ENCODE results near the gene PLCB4. TPM values are rescaled to one million over a fixed set of nuclear protein-coding genes. Genes with fewer than 3 reads are reported as not detected.

Gene PLCB4
- total RNA-seq, 1 experiment from 2014 or later = 10.1 TPM

DNA sequence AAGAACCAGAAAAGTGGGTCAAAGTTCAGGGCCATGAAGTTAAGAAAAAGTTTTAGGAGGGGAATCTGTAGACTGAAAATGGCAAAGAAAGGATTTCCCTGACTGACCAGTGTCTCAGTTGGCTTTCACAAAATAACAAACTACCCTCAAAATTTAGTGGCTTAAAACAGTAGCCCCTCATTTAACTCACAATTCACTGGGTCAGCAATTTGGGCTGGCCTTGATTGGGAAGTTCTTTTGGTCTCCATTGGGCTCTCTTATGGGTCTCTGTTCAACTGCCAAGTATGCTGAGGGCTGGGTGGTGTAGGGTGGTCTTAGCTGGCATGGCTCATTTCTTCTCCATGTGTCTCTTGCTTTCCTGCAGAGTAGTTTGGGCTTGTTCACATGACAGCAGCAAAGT lies 161.5 kb downstream of the PLCB4 start:
- Histone ChIP-seq H3K23me2 (ENCODE audit: insufficient read length, low read depth, low read length, poor library complexity, severe bottlenecking) (no peaks in the 10 kb centered on the region), H4K5ac (ENCODE audit: insufficient read length, low read depth, low read length) (no peak overlapping the region), H2AFZ (ENCODE audit: low read length) (no peak overlapping the region), H3K4me2 (ENCODE audit: insufficient read depth, insufficient read length, low read length) (no peak overlapping the region), H2BK5ac (ENCODE audit: insufficient read length, low read length) (no peak overlapping the region), H3K79me2 (ENCODE audit: insufficient read depth, low read length) (no peaks in the 10 kb centered on the region), H4K8ac (replicated peaks; ENCODE audit: insufficient read length, low read depth, low read length) (no peak overlapping the region), H3K56ac (ENCODE audit: insufficient read length, low read depth, low read length) (no peak overlapping the region), H3K27ac (ENCODE audit: insufficient read length, low read depth, low read length) (no peak overlapping the region), H2BK15ac (ENCODE audit: low read depth, low read length) (no peak overlapping the region), H3K9ac (ENCODE audit: extremely low read depth, insufficient read length, low read length) (no peak overlapping the region), H2BK12ac (ENCODE audit: insufficient read length, low read depth, low read length) (no peak overlapping the region), H3K27me3 (ENCODE audit: insufficient read depth, low read length) (no peaks in the 10 kb centered on the region; the same call in 1 of the 2 replicates), H3K14ac (ENCODE audit: insufficient read depth, low read length) (no peak overlapping the region), H3K18ac (ENCODE audit: insufficient read length, low read depth, low read length) (no peak overlapping the region), H3T11ph (ENCODE audit: low read length) (no peak overlapping the region), H3K23ac (ENCODE audit: insufficient read length, low read depth, low read length) (no peak overlapping the region), H3K4me1 (ENCODE audit: insufficient read depth, low read length) (peaks cover 3% of the 10 kb centered on the region; the same call in 1 of the 2 replicates), H3K79me1 (ENCODE audit: insufficient read depth, low read depth, low read length, poor library complexity, severe bottlenecking) (no peaks in the 10 kb centered on the region), H2AK5ac (ENCODE audit: insufficient read length, low read length) (no peak overlapping the region), H2BK20ac (ENCODE audit: low read depth, low read length, poor library complexity, severe bottlenecking) (no peak overlapping the region), H2BK120ac (ENCODE audit: low read depth, low read length, poor library complexity, severe bottlenecking) (no peak overlapping the region), H4K91ac (ENCODE audit: insufficient read length, low read depth, low read length) (no peak overlapping the region), H3K9me3 (ENCODE audit: control insufficient read depth, low read depth, low read length) (no peaks in the 10 kb centered on the region), H3K4ac (ENCODE audit: low read depth, low read length) (no peak overlapping the region), H4K20me1 (ENCODE audit: control insufficient read depth, insufficient read depth, insufficient read length) (no peaks in the 10 kb centered on the region)
- Mint-ChIP-seq H3K27ac (no peak overlapping the region), H3K4me1 (peaks cover 3 to 7% of the 10 kb centered on the region in 2 experiments; a peak in 3 of 4 replicates), H3K4me3 (no peak overlapping the region), H3K36me3 (ENCODE audit: insufficient read depth in 1 of 3, low read depth in 3 of 3) (peaks cover 0 to 2% (median 0%) of the 10 kb centered on the region in 3 experiments; a peak in 1 of 7 replicates), H3K9me3 (no peaks in the 10 kb centered on the region), H3K27me3 (ENCODE audit: low read depth) (no peaks in the 10 kb centered on the region)
- TF ChIP-seq, protein P1, sequence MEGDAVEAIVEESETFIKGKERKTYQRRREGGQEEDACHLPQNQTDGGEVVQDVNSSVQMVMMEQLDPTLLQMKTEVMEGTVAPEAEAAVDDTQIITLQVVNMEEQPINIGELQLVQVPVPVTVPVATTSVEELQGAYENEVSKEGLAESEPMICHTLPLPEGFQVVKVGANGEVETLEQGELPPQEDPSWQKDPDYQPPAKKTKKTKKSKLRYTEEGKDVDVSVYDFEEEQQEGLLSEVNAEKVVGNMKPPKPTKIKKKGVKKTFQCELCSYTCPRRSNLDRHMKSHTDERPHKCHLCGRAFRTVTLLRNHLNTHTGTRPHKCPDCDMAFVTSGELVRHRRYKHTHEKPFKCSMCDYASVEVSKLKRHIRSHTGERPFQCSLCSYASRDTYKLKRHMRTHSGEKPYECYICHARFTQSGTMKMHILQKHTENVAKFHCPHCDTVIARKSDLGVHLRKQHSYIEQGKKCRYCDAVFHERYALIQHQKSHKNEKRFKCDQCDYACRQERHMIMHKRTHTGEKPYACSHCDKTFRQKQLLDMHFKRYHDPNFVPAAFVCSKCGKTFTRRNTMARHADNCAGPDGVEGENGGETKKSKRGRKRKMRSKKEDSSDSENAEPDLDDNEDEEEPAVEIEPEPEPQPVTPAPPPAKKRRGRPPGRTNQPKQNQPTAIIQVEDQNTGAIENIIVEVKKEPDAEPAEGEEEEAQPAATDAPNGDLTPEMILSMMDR (conservative IDR thresholded peaks at IDR 0.05) = no peak
- DNase-seq = no peak
